ENCODE results near the gene BTBD6.

- TF ChIP-seq REST (IDR thresholded peaks at IDR 0.05; ENCODE audit: insufficient read depth in 1 of 2, low read depth in 2 of 2, low read length in 2 of 2) (no peak), SIN3A (IDR thresholded peaks at IDR 0.05; ENCODE audit: borderline replicate concordance, insufficient read depth, low read length) (no peak)
These were observed 41.5 kb upstream of the BTBD6 start for GRCh38 chr14:105206873-105207272.
